Mucosa of descending colon (tissue), 3 donors: ENCODE results near the gene CCR8. TPM values are rescaled to one million over a fixed set of nuclear protein-coding genes. Genes with fewer than 3 reads are reported as not detected.

Experiments used
- ATAC-seq: fragments of 200-7000 bp; cut with Tn5 transposase; one replicate; pipeline ENCODE4 v1.9.1; 2020; ENCODE audit warnings: mild to moderate bottlenecking, moderate library complexity
- DNase-seq, 3 donors: peaks; one replicate each; pipeline ENCODE4 v3.0.0-alpha.2; 2020
- H3K36me3 ChIP-seq: fragments of 200-600 bp; one replicate; pipeline ENCODE4 v1.8.0; 2021; ENCODE audit warnings: low read depth, mild to moderate bottlenecking
- H3K4me1 ChIP-seq: fragments of 200-600 bp; one replicate; pipeline ENCODE4 v1.8.0; 2021; ENCODE audit warnings: low read depth, mild to moderate bottlenecking
- H3K4me3 ChIP-seq: fragments of 200-600 bp; one replicate; pipeline ENCODE4 v1.8.0; 2021; ENCODE audit warnings: mild to moderate bottlenecking
- H3K9me3 ChIP-seq: fragments of 200-600 bp; one replicate; pipeline ENCODE4 v1.8.0; 2021; ENCODE audit warnings: mild to moderate bottlenecking
- intact Hi-C, 2 donors: fragments of 100-400 bp; cut with DNase I in 1 of 2; cut with micrococcal nuclease in 1 of 2; formaldehyde crosslinking; loops; one replicate each; pipeline versions ENCODE4 v1.11.0 to v1.11.1; 2022; cut with DNase I, micrococcal nuclease
- total RNA-seq, 3 donors: library from RNA; stranded (reverse); fragmentation: NEBNext Ultra II Directional in 2 of 3; extraction: Animal tissue kit (Norgen Biotek cat#: 25700) in 2 of 3; gene quantifications; one replicate each; pipeline versions ENCODE4 v1.2.1 to v1.2.4, GENCODE V29; 2021 to 2023
- TF ChIP-seq, protein P1 (sequence below): fragments of 200-600 bp; IDR thresholded peaks from one replicate; pipeline ENCODE4 v1.8.0; 2022; ENCODE audit warnings: antibody characterized with exemption, mild to moderate bottlenecking
- donor health status: DM: no; HTN: no; CAD: no; lungs with moderate emphysema.
- donor health status: DM: no; HTN: no; CAD: no.
- donor health status: DM: no; HTN: yes; CAD: no.

The CCR8 gene
- total RNA-seq, 3 donors from 2014 or later: 0.36 TPM; not detected in 2

DNA sequence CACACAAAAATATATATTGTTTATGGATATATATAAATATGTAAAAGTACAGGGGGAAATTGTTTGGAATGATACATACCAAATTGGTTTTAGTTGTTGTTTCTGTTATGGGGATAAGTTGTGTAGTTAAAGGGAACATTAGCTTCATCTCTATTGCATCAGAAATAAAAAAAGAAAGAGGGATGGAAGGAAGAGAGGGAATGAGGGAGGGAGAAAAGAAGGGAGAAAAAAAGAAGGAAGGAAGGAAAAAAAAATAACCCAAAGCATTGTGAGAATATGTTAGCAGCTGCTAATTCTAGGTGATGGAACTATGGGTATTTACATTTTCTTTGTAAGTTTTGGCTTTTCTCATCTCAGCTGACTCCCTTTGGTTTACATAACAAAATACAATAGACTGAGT, 1.3 kb downstream of the CCR8 start:
- intact Hi-C loops: no loop called here
- Histone ChIP-seq H3K4me3 (no peak overlapping the region), H3K36me3 (no peaks in the 10 kb centered on the region), H3K9me3 (no peaks in the 10 kb centered on the region), H3K4me1 (no peaks in the 10 kb centered on the region)
- TF ChIP-seq, protein P1, sequence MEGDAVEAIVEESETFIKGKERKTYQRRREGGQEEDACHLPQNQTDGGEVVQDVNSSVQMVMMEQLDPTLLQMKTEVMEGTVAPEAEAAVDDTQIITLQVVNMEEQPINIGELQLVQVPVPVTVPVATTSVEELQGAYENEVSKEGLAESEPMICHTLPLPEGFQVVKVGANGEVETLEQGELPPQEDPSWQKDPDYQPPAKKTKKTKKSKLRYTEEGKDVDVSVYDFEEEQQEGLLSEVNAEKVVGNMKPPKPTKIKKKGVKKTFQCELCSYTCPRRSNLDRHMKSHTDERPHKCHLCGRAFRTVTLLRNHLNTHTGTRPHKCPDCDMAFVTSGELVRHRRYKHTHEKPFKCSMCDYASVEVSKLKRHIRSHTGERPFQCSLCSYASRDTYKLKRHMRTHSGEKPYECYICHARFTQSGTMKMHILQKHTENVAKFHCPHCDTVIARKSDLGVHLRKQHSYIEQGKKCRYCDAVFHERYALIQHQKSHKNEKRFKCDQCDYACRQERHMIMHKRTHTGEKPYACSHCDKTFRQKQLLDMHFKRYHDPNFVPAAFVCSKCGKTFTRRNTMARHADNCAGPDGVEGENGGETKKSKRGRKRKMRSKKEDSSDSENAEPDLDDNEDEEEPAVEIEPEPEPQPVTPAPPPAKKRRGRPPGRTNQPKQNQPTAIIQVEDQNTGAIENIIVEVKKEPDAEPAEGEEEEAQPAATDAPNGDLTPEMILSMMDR: no peak
- ATAC-seq (no peak), DNase-seq (no peak)

DNA sequence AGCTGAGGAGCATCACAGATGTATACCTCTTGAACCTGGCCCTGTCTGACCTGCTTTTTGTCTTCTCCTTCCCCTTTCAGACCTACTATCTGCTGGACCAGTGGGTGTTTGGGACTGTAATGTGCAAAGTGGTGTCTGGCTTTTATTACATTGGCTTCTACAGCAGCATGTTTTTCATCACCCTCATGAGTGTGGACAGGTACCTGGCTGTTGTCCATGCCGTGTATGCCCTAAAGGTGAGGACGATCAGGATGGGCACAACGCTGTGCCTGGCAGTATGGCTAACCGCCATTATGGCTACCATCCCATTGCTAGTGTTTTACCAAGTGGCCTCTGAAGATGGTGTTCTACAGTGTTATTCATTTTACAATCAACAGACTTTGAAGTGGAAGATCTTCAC, 3.0 kb downstream of the CCR8 start:
- intact Hi-C loops: no loop called here
- DNase-seq (no peak), ATAC-seq (no peak)
- Histone ChIP-seq H3K4me3 (no peak overlapping the region), H3K36me3 (no peaks in the 10 kb centered on the region), H3K9me3 (no peaks in the 10 kb centered on the region), H3K4me1 (no peaks in the 10 kb centered on the region)
- TF ChIP-seq, protein P1: no peak

DNA sequence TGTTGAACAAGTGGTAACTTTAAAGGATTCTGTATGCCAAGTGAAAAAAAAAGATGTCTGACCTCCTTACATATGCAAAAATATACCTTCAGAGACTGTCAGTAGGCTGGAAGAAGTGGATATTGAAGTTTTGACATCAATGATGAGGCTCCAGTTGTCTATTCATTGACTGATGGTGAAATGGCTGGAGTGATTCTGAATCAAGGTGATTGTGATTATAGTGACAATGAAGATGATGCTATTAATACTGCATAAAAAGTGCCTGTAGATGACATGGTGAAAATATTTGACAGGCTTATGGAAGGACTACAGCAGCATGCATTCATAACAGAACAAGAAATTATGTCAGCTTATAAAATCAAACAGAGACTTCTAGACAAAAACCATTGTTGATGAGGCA, 4.1 kb downstream of the CCR8 start:
- intact Hi-C loops: no loop called here
- TF ChIP-seq, protein P1: no peak
- H3K9me3 ChIP-seq: no peaks in the 10 kb centered on the region
- no peaks in the 10 kb centered on the region for H3K4me1 ChIP-seq
- DNase-seq (no peak), ATAC-seq (no peak)
- H3K4me3 ChIP-seq: no peak overlapping the region
- H3K36me3 ChIP-seq: no peaks in the 10 kb centered on the region

DNA sequence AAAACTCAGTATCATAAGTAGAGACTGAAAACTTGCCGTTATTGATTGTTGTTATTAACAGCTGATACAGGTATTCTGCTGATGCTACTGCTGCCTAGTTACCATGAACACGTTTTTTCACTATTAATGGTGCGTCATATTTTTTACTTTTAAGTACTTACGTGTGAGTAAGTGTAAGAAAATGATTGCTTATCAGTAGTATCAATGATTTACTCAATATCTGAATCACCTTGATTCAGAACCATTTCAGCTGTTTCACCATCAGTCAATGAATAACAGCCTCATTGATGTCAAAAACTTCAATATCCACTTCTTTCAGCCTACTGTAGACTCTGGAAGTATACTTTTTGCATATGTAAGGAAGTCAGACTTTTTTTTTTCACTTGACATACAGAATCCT, 4.7 kb downstream of the CCR8 start:
- TF ChIP-seq, protein P1: no peak
- Histone ChIP-seq H3K36me3 (no peaks in the 10 kb centered on the region), H3K4me3 (no peak overlapping the region), H3K4me1 (no peaks in the 10 kb centered on the region), H3K9me3 (no peaks in the 10 kb centered on the region)
- intact Hi-C loops: no loop called here
- DNase-seq: no peak
- no peak for ATAC-seq

DNA sequence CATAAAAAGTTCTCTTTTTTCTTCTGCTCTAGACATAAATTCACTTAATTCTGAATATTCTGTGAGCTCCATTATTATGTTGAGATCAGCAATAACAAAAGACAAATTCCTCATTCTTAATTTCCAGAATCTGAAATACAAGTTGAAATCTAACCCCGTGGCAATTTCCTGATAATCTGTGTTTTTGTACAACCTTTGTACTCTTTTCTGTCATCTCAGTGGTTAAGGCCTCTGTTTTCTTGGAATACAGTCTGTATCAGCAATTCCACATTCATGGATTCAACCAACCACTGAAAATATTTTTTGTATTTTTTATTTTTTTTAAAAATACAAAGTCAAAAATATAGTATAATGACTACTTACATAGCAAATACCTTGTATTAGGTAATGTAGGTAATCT, 8.7 kb downstream of the CCR8 start:
- no peak for ATAC-seq
- no peaks in the 10 kb centered on the region for H3K9me3 ChIP-seq
- intact Hi-C loops: no loop called here
- no peaks in the 10 kb centered on the region for H3K36me3 ChIP-seq
- no peak for DNase-seq
- peaks cover 3% of the 10 kb centered on the region for H3K4me1 ChIP-seq
- TF ChIP-seq, protein P1: no peak
- H3K4me3 ChIP-seq: no peak overlapping the region

DNA sequence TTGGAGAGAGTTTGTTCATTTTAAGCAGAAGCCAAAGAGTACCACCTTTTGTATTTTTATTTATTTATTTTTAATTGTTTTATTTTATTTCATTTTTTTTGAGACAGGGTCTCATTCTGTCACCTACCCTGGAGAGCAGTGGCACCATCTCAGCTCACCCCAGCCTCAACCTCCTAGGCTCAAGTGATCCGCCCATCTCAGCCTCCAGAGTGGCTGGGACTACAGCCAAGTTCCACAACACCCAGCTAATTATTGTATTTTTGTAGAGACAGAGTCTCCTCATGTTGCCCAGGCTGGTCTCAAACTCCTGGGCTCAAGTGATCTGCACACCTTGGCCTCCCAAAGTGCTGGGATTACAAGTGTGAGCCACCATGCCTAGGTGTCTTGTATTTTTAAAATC, 9.6 kb downstream of the CCR8 start:
- no peak for DNase-seq
- intact Hi-C loops: no loop called here
- Histone ChIP-seq H3K9me3 (no peaks in the 10 kb centered on the region), H3K4me1 (peaks cover 3% of the 10 kb centered on the region), H3K4me3 (no peak overlapping the region), H3K36me3 (no peaks in the 10 kb centered on the region)
- ATAC-seq: no peak
- TF ChIP-seq, protein P1: no peak
